SK-N-SH (cell line): Measurements from ENCODE around the gene PPP1CA. TPM values are rescaled to one million over a fixed set of nuclear protein-coding genes. Genes with fewer than 3 reads are reported as not detected.

ENCODE experiments used
- CTCF ChIA-PET: fragments of 300-600, 350-600 bp; formaldehyde crosslinking; extraction: SDS; loops from one replicate; lab custom pipeline; 2021; lab: Yijun Ruan, JAX
- POLR2A ChIA-PET: fragments of 350-600 bp; sonication (Branson Sonifier 250); formaldehyde crosslinking; extraction: SDS; loops from one replicate; lab custom pipeline; 2020; ENCODE audit warnings: antibody characterized with exemption, inconsistent platforms; lab: Yijun Ruan, JAX
- DNase-seq: peaks from one replicate; pipeline ENCODE4 v3.0.0; 2012
- H2AFZ ChIP-seq: fragments of 200-600 bp; sonication (generic); 2 replicates; pipeline ENCODE4 v1.8.1; 2016; ENCODE audit warnings: antibody characterized with exemption, mild to moderate bottlenecking, low read depth
- H3F3A ChIP-seq: fragments of 200-600 bp; sonication (generic); replicated peaks from 2 replicates; pipeline ENCODE3; 2016; ENCODE audit warnings: antibody characterized with exemption, mild to moderate bottlenecking; ENCODE audit not compliant: insufficient read depth
- H3K27ac ChIP-seq, 2 experiments: fragments of 200-500 bp in 1 of 2; fragments of 200-600 bp in 1 of 2; sonication (Bioruptor generic) in 1 of 2; sonication (generic), shearing (Covaris generic) in 1 of 2; 2 replicates each; pipeline versions ENCODE4 v1.5.1 to v1.6.1; 2014 to 2016; ENCODE audit warnings: low read depth in 2 of 2, inconsistent platforms in 1 of 2, low read length in 1 of 2, mild to moderate bottlenecking in 1 of 2, mixed read lengths in 1 of 2
- H3K27me3 ChIP-seq: fragments of 200-600 bp; sonication (generic), shearing (Covaris generic); 2 replicates; pipeline ENCODE4 v1.6.1; 2016; ENCODE audit warnings: mixed run types; ENCODE audit not compliant: insufficient read depth
- H3K36me3 ChIP-seq, 2 experiments: fragments of 200-500 bp in 1 of 2; fragments of 200-600 bp in 1 of 2; sonication (Bioruptor generic) in 1 of 2; sonication (generic) in 1 of 2; replicated peaks in 1 of 2; 2 replicates each; pipeline versions ENCODE3 to v1.5.1; 2014 to 2016; ENCODE audit warnings: low read length in 1 of 2, mild to moderate bottlenecking in 1 of 2; ENCODE audit not compliant: insufficient read depth in 2 of 2, control insufficient read depth in 1 of 2
- H3K4me1 ChIP-seq, 2 experiments: fragments of 200-500 bp in 1 of 2; fragments of 200-600 bp in 1 of 2; sonication (Bioruptor generic) in 1 of 2; sonication (generic), shearing (Covaris generic) in 1 of 2; 2 replicates each; pipeline versions ENCODE4 v1.5.1 to v1.6.1; 2014 to 2016; ENCODE audit warnings: low read depth in 1 of 2, low read length in 1 of 2, mixed run types in 1 of 2; ENCODE audit not compliant: insufficient read depth in 2 of 2, control insufficient read depth in 1 of 2
- H3K4me2 ChIP-seq: fragments of 200-600 bp; sonication (generic), shearing (Covaris generic); 2 replicates; pipeline ENCODE4 v1.6.1; 2017; ENCODE audit warnings: mixed run types
- H3K4me3 ChIP-seq, 2 experiments: fragments of 200-500 bp in 1 of 2; fragments of 200-600 bp in 1 of 2; sonication (Bioruptor generic) in 1 of 2; sonication (generic), shearing (Covaris generic) in 1 of 2; 2 replicates each; pipeline versions ENCODE4 v1.5.1 to v1.8.1; 2014 to 2016; ENCODE audit warnings: low read depth in 2 of 2, inconsistent platforms in 1 of 2, low read length in 1 of 2, mild to moderate bottlenecking in 1 of 2, mixed read lengths in 1 of 2, moderate library complexity in 1 of 2
- H3K79me2 ChIP-seq: fragments of 200-600 bp; sonication (generic); 2 replicates; pipeline ENCODE4 v1.8.1; 2017; ENCODE audit warnings: mild to moderate bottlenecking; ENCODE audit not compliant: insufficient read depth
- H3K9ac ChIP-seq: fragments of 200-600 bp; sonication (generic); 2 replicates; pipeline ENCODE4 v1.6.1; 2017; ENCODE audit warnings: mixed run types
- H3K9me2 ChIP-seq: fragments of 200-600 bp; sonication (generic); 2 replicates; pipeline ENCODE4 v1.6.1; 2017; ENCODE audit warnings: mixed run types
- H3K9me3 ChIP-seq: fragments of 200-600 bp; sonication (generic); 2 replicates; pipeline ENCODE4 v1.6.1; 2017; ENCODE audit warnings: mixed run types, mild to moderate bottlenecking, moderate library complexity
- H4K20me1 ChIP-seq: fragments of 200-600 bp; sonication (generic); 2 replicates; pipeline ENCODE4 v1.6.1; 2017; ENCODE audit warnings: mild to moderate bottlenecking, mixed run types; ENCODE audit not compliant: insufficient read depth
- CHD2 ChIP-seq: fragments of 150-350 bp; IDR thresholded peaks from 2 replicates; pipeline ENCODE4 v1.6.1; 2018; ENCODE audit warnings: low read length; ENCODE audit not compliant: partially characterized antibody
- ELF1 ChIP-seq: IDR thresholded peaks from 2 replicates; pipeline ENCODE4 v1.4.0; 2012
- EZH2phosphoT487 ChIP-seq: fragments of 200-600 bp; sonication (generic); IDR thresholded peaks from 2 replicates; pipeline ENCODE4 v1.6.1; 2017; ENCODE audit warnings: low read depth, mixed run types, mild to moderate bottlenecking, antibody characterized with exemption, moderate library complexity, borderline replicate concordance
- FOSL2 ChIP-seq: IDR thresholded peaks from 2 replicates; pipeline ENCODE4 v1.4.0; 2012; ENCODE audit warnings: low read depth, mild to moderate bottlenecking, moderate library complexity, borderline replicate concordance
- FOXJ3 ChIP-seq: sonication (generic); formaldehyde crosslinking; IDR thresholded peaks from 2 replicates; pipeline ENCODE4 v1.5.1; 2020; ENCODE audit warnings: mild to moderate bottlenecking, missing genetic modification reagents
- FOXM1 ChIP-seq: IDR thresholded peaks from 2 replicates; pipeline ENCODE4 v1.4.0; 2012; ENCODE audit warnings: low read depth, mild to moderate bottlenecking
- MAX ChIP-seq: IDR thresholded peaks from 2 replicates; pipeline ENCODE4 v1.4.0; 2012; ENCODE audit warnings: low read depth
- MEF2A ChIP-seq: IDR thresholded peaks from 2 replicates; pipeline ENCODE4 v1.4.0; 2012; ENCODE audit warnings: low read depth, borderline replicate concordance
- NFIC ChIP-seq: IDR thresholded peaks from 2 replicates; pipeline ENCODE4 v1.4.0; 2012; ENCODE audit warnings: borderline replicate concordance
- NRF1 ChIP-seq: IDR thresholded peaks from 2 replicates; pipeline ENCODE4 v1.6.1; 2012; ENCODE audit warnings: low read depth, mild to moderate bottlenecking, low read length
- PBX3 ChIP-seq: IDR thresholded peaks from 2 replicates; pipeline ENCODE4; 2012
- POLR2AphosphoS5 ChIP-seq: IDR thresholded peaks from 2 replicates; pipeline ENCODE4 v1.6.1; 2012; ENCODE audit warnings: low read depth, low read length
- RAD21 ChIP-seq: IDR thresholded peaks from 2 replicates; pipeline ENCODE4 v1.6.1; 2012; ENCODE audit warnings: mild to moderate bottlenecking, low read length
- REST ChIP-seq: IDR thresholded peaks from 2 replicates; pipeline ENCODE4 v1.6.1; 2012; ENCODE audit warnings: mild to moderate bottlenecking, low read depth, low read length, moderate library complexity
- RFX5 ChIP-seq: IDR thresholded peaks from 2 replicates; pipeline ENCODE4 v1.6.1; 2012; ENCODE audit warnings: mild to moderate bottlenecking, improper control_type of control experiment, low read length
- SIN3A ChIP-seq: IDR thresholded peaks from 2 replicates; pipeline ENCODE4 v1.6.1; 2012; ENCODE audit warnings: low read depth, mild to moderate bottlenecking, low read length, moderate library complexity, borderline replicate concordance
- TAF1 ChIP-seq: IDR thresholded peaks from 2 replicates; pipeline ENCODE4 v1.6.1; 2012; ENCODE audit warnings: low read depth, mild to moderate bottlenecking, low read length, moderate library complexity, borderline replicate concordance
- USF2 ChIP-seq: fragments of 150-350 bp; IDR thresholded peaks from 2 replicates; pipeline ENCODE4 v1.6.1; 2017; ENCODE audit warnings: antibody characterized with exemption, low read length, low read depth, borderline replicate concordance
- YY1 ChIP-seq: IDR thresholded peaks from 2 replicates; pipeline ENCODE4 v1.4.0; 2012; ENCODE audit warnings: low read depth, mild to moderate bottlenecking
- ZBTB33 ChIP-seq: IDR thresholded peaks from 2 replicates; pipeline ENCODE4 v1.4.0; 2012; ENCODE audit warnings: low read depth, borderline replicate concordance
- WGBS: methylation state at CpG from one replicate; pipeline ENCODE4 v1.1.6; 2017; ENCODE audit warnings: low lambda C conversion rate; 5-methylcytosine and 5-hydroxymethylcytosine counted together
- polyA plus RNA-seq, 3 experiments: library from polyadenylated mRNA; depleted of rRNA; stranded (reverse); fragments of >200 nt; gene quantifications; 2 replicates each; pipeline ENCODE4 v1.2.3, GENCODE V29; 2012

The PPP1CA gene
- polyA plus RNA-seq, 1 of the 3 experiments (the other 2 are of a cell fraction) = 261 TPM

GRCh38 chr11:67450796-67451657, 49.4 kb upstream of the PPP1CA start:
- H3F3A ChIP-seq = no peaks in the 10 kb centered on the region
- no peaks in the 10 kb centered on the region for H3K79me2 ChIP-seq
- no peak overlapping the region for H3K4me2 ChIP-seq
- H2AFZ ChIP-seq = no peak overlapping the region
- H3K4me1 ChIP-seq = peaks cover 0 to 4% of the 10 kb centered on the region in 2 experiments; a peak in 1 of 4 replicates
- no peak overlapping the region for H3K4me3 ChIP-seq
- 84% methylated on average over 11 of the region's 25 CpGs for WGBS
- TF ChIP-seq CHD2 (no peak), MEF2A (no peak), NRF1 (no peak), POLR2AphosphoS5 (no peak), FOSL2 (no peak), YY1 (no peak), RFX5 (no peak), MAX (no peak), ZBTB33 (no peak), FOXM1 (no peak), REST (no peak), FOXJ3 (CRISPR knock-in tag) (no peak), RAD21 (no peak), TAF1 (no peak), SIN3A (no peak), USF2 (no peak), PBX3 (no peak), ELF1 (no peak), NFIC (no peak), EZH2phosphoT487 (no peak)
- TF ChIP-seq, all 33 proteins: peak for 0
- H3K36me3 ChIP-seq = no peaks in the 10 kb centered on the region
- no peaks in the 10 kb centered on the region for H3K9me3 ChIP-seq
- H3K27me3 ChIP-seq = no peaks in the 10 kb centered on the region
- no peaks in the 10 kb centered on the region for H4K20me1 ChIP-seq
- no peak for DNase-seq
- no peak overlapping the region for H3K27ac ChIP-seq
- ChIA-PET CTCF (interaction anchor here (0.6 kb wide), 1 partner anchor 75 kb away, joined by 3 read pairs; no protein-coding TSS in a partner anchor), POLR2A (interaction anchor here (1.7 kb wide), 1 partner anchor 17 kb away, joined by 5 read pairs; no protein-coding TSS in a partner anchor)
- no peak overlapping the region for H3K9ac ChIP-seq
- no peaks in the 10 kb centered on the region for H3K9me2 ChIP-seq
